GM12874 (cell line): ENCODE data around the gene RANBP17.

Experiments
- CTCF ChIP-seq: IDR thresholded peaks from 2 replicates; pipeline ENCODE4 v1.5.1; 2011; ENCODE audit warnings: low read depth, mild to moderate bottlenecking, control low read depth, low read length, moderate library complexity; ENCODE audit not compliant: insufficient read depth

RANBP17 gene

GRCh38 chr5:171291371-171291770, 429.6 kb downstream of the RANBP17 start:
- no peak for TF ChIP-seq CTCF

GRCh38 chr5:171295299-171295698, 433.5 kb downstream of the RANBP17 start:
- TF ChIP-seq CTCF, result no peak

- TF ChIP-seq CTCF, result no peak
These were observed 434.0 kb downstream of the RANBP17 start for GRCh38 chr5:171295801-171296200.

GRCh38 chr5:171299228-171299627, 437.4 kb downstream of the RANBP17 start:
- TF ChIP-seq CTCF, result no peak

- TF ChIP-seq CTCF, result no peak
These were observed 438.0 kb downstream of the RANBP17 start for GRCh38 chr5:171299851-171300250.

GRCh38 chr5:171300358-171300757, 438.5 kb downstream of the RANBP17 start:
- no peak for TF ChIP-seq CTCF

GRCh38 chr5:171306166-171306565, 444.3 kb downstream of the RANBP17 start:
- no peak for TF ChIP-seq CTCF
